Testis (tissue), 5 donors: Measurements from ENCODE around the gene CDK11B. TPM values are rescaled to one million over a fixed set of nuclear protein-coding genes. Genes with fewer than 3 reads are reported as not detected.
"Not testable (repeated sequence)": the region's sequence is repeated elsewhere in the genome, so short reads cannot be mapped to it uniquely, and the experiment has no call there.

Experiments
- DNase-seq: peaks from one replicate; pipeline ENCODE4 v3.0.0-alpha.2; 2019
- H3K27ac ChIP-seq, 2 donors: fragments of 200-600 bp; sonication (generic); one replicate each; pipeline ENCODE4 v1.5.1; 2019
- H3K27me3 ChIP-seq: fragments of 200-600 bp; sonication (generic); one replicate; pipeline ENCODE4 v1.5.1; 2019
- H3K36me3 ChIP-seq: fragments of 200-600 bp; sonication (generic); one replicate; pipeline ENCODE4 v1.5.1; 2017; ENCODE audit warnings: low read depth; ENCODE audit errors: missing control alignments
- H3K4me1 ChIP-seq: fragments of 200-600 bp; sonication (generic); one replicate; pipeline ENCODE4 v1.5.1; 2019
- H3K4me3 ChIP-seq, 2 donors: fragments of 200-600 bp; sonication (generic); one replicate each; pipeline ENCODE4 v1.5.1; 2017 to 2019
- H3K9me3 ChIP-seq: fragments of 200-600 bp; sonication (generic); one replicate; pipeline ENCODE4 v1.5.1; 2017
- CTCF ChIP-seq, 3 experiments: fragments of 450-650 bp in 2 of 3; fragments of 200-600 bp in 1 of 3; sonication (generic) in 1 of 3; IDR thresholded peaks; one replicate each; pipeline ENCODE4 v1.5.1; 2016 to 2019; ENCODE audit warnings: antibody characterized with exemption in 3 of 3, mild to moderate bottlenecking in 2 of 3, moderate library complexity in 1 of 3
- POLR2A ChIP-seq: fragments of 450-650 bp; IDR thresholded peaks from one replicate; pipeline ENCODE4 v1.6.1; 2017; ENCODE audit warnings: antibody characterized with exemption, mild to moderate bottlenecking, moderate library complexity
- WGBS, 2 donors: methylation state at CpG; one replicate each; pipeline ENCODE4 v1.1.5; 2018; 5-methylcytosine and 5-hydroxymethylcytosine counted together
- intact Hi-C: fragments of 100-400 bp; cut with DNase I; formaldehyde crosslinking; loops from one replicate; pipeline ENCODE4 v1.15.1; 2023; ENCODE audit warnings: low total_unique reads
- long read RNA-seq, 2 donors: transcript quantifications; one replicate each; lab custom pipeline, GENCODE V29; 2026
- polyA plus RNA-seq: library from polyadenylated mRNA; stranded (reverse); fragments of 350-450 nt; fragmentation: Illumina TruSeq; extraction: RNeasy Lipid Tissue Mini Kit (QIAGEN cat#74804); gene quantifications from one replicate; pipeline ENCODE4 v1.2.3, GENCODE V29; 2014; ENCODE audit warnings: low read depth, low replicate concordance; ENCODE audit not compliant: insufficient read depth
- total RNA-seq, 2 donors: library from RNA; depleted of rRNA; stranded (reverse); fragments of >200 nt; gene quantifications; one replicate each; pipeline ENCODE4 v1.2.3, GENCODE V29; 2016

Gene CDK11B
- 10 to 100 TPM; 48.1 to 56.0 TPM for total RNA-seq
- polyA plus RNA-seq = 57.7 TPM
- long read RNA-seq, donor 1, partial matches to known transcripts = 11 of 13 reads
- long read RNA-seq, donor 1, other reads (novel, unspliced or antisense) = 0 of 13 reads
- long read RNA-seq, donor 2, partial matches to known transcripts = 19 of 19 reads
- long read RNA-seq, donor 2, other reads (novel, unspliced or antisense) = 0 of 19 reads

- H3K4me1 ChIP-seq, intact Hi-C loops, H3K9me3 ChIP-seq, H3K36me3 ChIP-seq, H3K27me3 ChIP-seq: not testable (repeated sequence)
- peak in 2 of 3 experiments; percentile 35 to 39 for TF ChIP-seq CTCF (IDR thresholded peaks at IDR 0.05)
- DNase-seq = peak; percentile 92
- Histone ChIP-seq H3K4me3 (peak within 1 kb of the TSS; percentile 68 to 80), H3K27ac (peak within 1 kb of the TSS; percentile 94 to 97)
- 0% methylated on average over 70 of the region's 96 CpGs; no CpG with 5 or more reads in 1 of the 2 donors for WGBS, 2 donors
Observed at GRCh38 chr1:1658583-1659549, at the start of gene CDK11B. Gene CDK11B (minus strand): TSS chr1:1659004. CDS start chr1:1657485, 1,519 bp downstream.

- 100% methylated on average over 2 of the region's 20 CpGs; no CpG with 5 or more reads in 1 of the 2 donors for WGBS, 2 donors
- H3K4me1 ChIP-seq, H3K4me3 ChIP-seq, DNase-seq, H3K36me3 ChIP-seq, H3K27ac ChIP-seq, intact Hi-C loops, H3K27me3 ChIP-seq, H3K9me3 ChIP-seq: not testable (repeated sequence)
Observed at GRCh38 chr1:1707897-1708296, 49.1 kb upstream of the CDK11B start.

- H3K27me3 ChIP-seq, H3K9me3 ChIP-seq, intact Hi-C loops, H3K4me3 ChIP-seq, H3K36me3 ChIP-seq, H3K27ac ChIP-seq, DNase-seq, H3K4me1 ChIP-seq: not testable (repeated sequence)
- WGBS, 2 donors = 96% methylated on average over 8 of the region's 23 CpGs; no CpG with 5 or more reads in 1 of the 2 donors
Observed at GRCh38 chr1:1707241-1707640, 48.4 kb upstream of the CDK11B start.

GRCh38 chr1:1705623-1706022 is 46.8 kb upstream of the CDK11B start:
- H3K27me3 ChIP-seq, H3K4me1 ChIP-seq, DNase-seq, H3K4me3 ChIP-seq, H3K9me3 ChIP-seq, H3K36me3 ChIP-seq, H3K27ac ChIP-seq, intact Hi-C loops: not testable (repeated sequence)
- no CpG with 5 or more reads among the region's 10 CpGs for WGBS, 2 donors

GRCh38 chr1:1704284-1704957 is 45.6 kb upstream of the CDK11B start:
- H3K27ac ChIP-seq, H3K4me3 ChIP-seq, H3K36me3 ChIP-seq, intact Hi-C loops, H3K4me1 ChIP-seq, H3K27me3 ChIP-seq, H3K9me3 ChIP-seq: not testable (repeated sequence)
- DNase-seq = peak; percentile 4
- 79 to 94% methylated on average over 11 to 22 of the region's 27 CpGs for WGBS, 2 donors

GRCh38 chr1:1703796-1704195 is 45.0 kb upstream of the CDK11B start:
- TF ChIP-seq CTCF (IDR thresholded peaks at IDR 0.05) (no peak), POLR2A (no peak)
- Histone ChIP-seq H3K27me3 (no peaks in the 10 kb centered on the region), H3K4me1 (no peaks in the 10 kb centered on the region), H3K4me3 (no peak overlapping the region), H3K36me3 (no peaks in the 10 kb centered on the region), H3K9me3 (no peaks in the 10 kb centered on the region), H3K27ac (no peak overlapping the region)
- peak; percentile 13 for DNase-seq
- WGBS, 2 donors = 88 to 94% methylated on average over 14 to 20 of the region's 22 CpGs
- intact Hi-C loops = no loop called here

- DNase-seq, H3K27me3 ChIP-seq, intact Hi-C loops, H3K4me3 ChIP-seq, H3K27ac ChIP-seq, H3K9me3 ChIP-seq, H3K36me3 ChIP-seq, H3K4me1 ChIP-seq: not testable (repeated sequence)
- WGBS, 2 donors = 79 to 80% methylated on average over 6 to 11 of the region's 18 CpGs
Observed at GRCh38 chr1:1702506-1702905, 43.7 kb upstream of the CDK11B start.

- H3K27ac ChIP-seq, H3K4me3 ChIP-seq, intact Hi-C loops, H3K4me1 ChIP-seq, H3K9me3 ChIP-seq, DNase-seq, H3K36me3 ChIP-seq, H3K27me3 ChIP-seq: not testable (repeated sequence)
- no CpG with 5 or more reads among the region's 33 CpGs for WGBS, 2 donors
Observed at GRCh38 chr1:1700557-1700956, 41.8 kb upstream of the CDK11B start.

- H3K4me3 ChIP-seq, intact Hi-C loops, H3K27me3 ChIP-seq, DNase-seq, H3K27ac ChIP-seq, H3K9me3 ChIP-seq, H3K4me1 ChIP-seq, H3K36me3 ChIP-seq: not testable (repeated sequence)
- WGBS, 2 donors = no CpG with 5 or more reads among the region's 45 CpGs
Observed at GRCh38 chr1:1700067-1700466, 41.3 kb upstream of the CDK11B start.
